Type B pancreatic cell (in vitro differentiated cells): Measurements from ENCODE around the gene PABPC3. TPM values are rescaled to one million over a fixed set of nuclear protein-coding genes. Genes with fewer than 3 reads are reported as not detected.
A peak's percentile ranks its signal among the peaks of the same experiment; 100 is the strongest.

ENCODE experiments used
- DNase-seq: peaks from one replicate; pipeline ENCODE4 v3.0.0; 2021; ENCODE audit warnings: mixed read lengths; ENCODE audit not compliant: unreplicated experiment; ENCODE audit errors: extremely low spot score
- H3K27ac Mint-ChIP-seq: 2 replicates; pipeline ENCODE4 v1.8.0; 2021; ENCODE audit warnings: mild to moderate bottlenecking, mixed read lengths
- H3K27me3 Mint-ChIP-seq: 2 replicates; pipeline ENCODE4 v1.8.0; 2021; ENCODE audit warnings: mixed read lengths
- H3K36me3 Mint-ChIP-seq: 2 replicates; pipeline ENCODE4 v1.8.0; 2021; ENCODE audit warnings: mixed read lengths
- H3K4me1 Mint-ChIP-seq: one replicate; pipeline ENCODE4 v1.8.0; 2021; ENCODE audit warnings: mixed read lengths; ENCODE audit not compliant: unreplicated experiment
- H3K4me3 Mint-ChIP-seq: 2 replicates; pipeline ENCODE4 v1.8.0; 2021; ENCODE audit warnings: mild to moderate bottlenecking, mixed read lengths
- H3K9me3 Mint-ChIP-seq: 2 replicates; pipeline ENCODE4 v1.8.0; 2021; ENCODE audit warnings: mixed read lengths
- CTCF ChIP-seq: fragments of 200-600 bp; sonication (generic); conservative IDR thresholded peaks from 2 replicates; pipeline ENCODE4 v1.5.0; 2021; ENCODE audit warnings: antibody characterized with exemption, mild to moderate bottlenecking
- total RNA-seq: library from RNA; stranded (reverse); gene quantifications from 2 replicates; pipeline ENCODE4 v1.2.1, GENCODE V29; 2021; ENCODE audit warnings: low replicate concordance

PABPC3 gene
- total RNA-seq, 1 donor from 2014 or later = 0.17 TPM

- Mint-ChIP-seq H3K9me3 (peaks cover 8% of the 10 kb centered on the region), H3K4me1 (peaks cover 5% of the 10 kb centered on the region), H3K27me3 (peaks cover 4% of the 10 kb centered on the region), H3K4me3 (no peak overlapping the region), H3K36me3 (no peaks in the 10 kb centered on the region), H3K27ac (no peak overlapping the region)
- DNase-seq = peak; percentile 63
- no peak for TF ChIP-seq CTCF
Measured at GRCh38 chr13:25117312-25117711, 21.4 kb downstream of the PABPC3 start.

- no peak for TF ChIP-seq CTCF
- Mint-ChIP-seq H3K27me3 (peaks cover 4% of the 10 kb centered on the region), H3K4me1 (peaks cover 5% of the 10 kb centered on the region), H3K4me3 (no peak overlapping the region), H3K9me3 (peaks cover 9% of the 10 kb centered on the region), H3K27ac (no peak overlapping the region), H3K36me3 (no peaks in the 10 kb centered on the region)
- peak; percentile 11 for DNase-seq
Measured at GRCh38 chr13:25118378-25118905, 22.5 kb downstream of the PABPC3 start.

GRCh38 chr13:25130944-25131343, 35.0 kb downstream of the PABPC3 start:
- Mint-ChIP-seq H3K4me1 (no peaks in the 10 kb centered on the region), H3K27me3 (peaks cover 28% of the 10 kb centered on the region), H3K4me3 (no peak overlapping the region), H3K27ac (no peak overlapping the region), H3K9me3 (peaks cover 8% of the 10 kb centered on the region), H3K36me3 (no peaks in the 10 kb centered on the region)
- TF ChIP-seq CTCF = no peak
- no peak for DNase-seq

- DNase-seq = no peak
- H3K4me1 Mint-ChIP-seq = peaks cover 4% of the 10 kb centered on the region
- H3K4me3 Mint-ChIP-seq = no peak overlapping the region
- H3K36me3 Mint-ChIP-seq = no peaks in the 10 kb centered on the region
- H3K27ac Mint-ChIP-seq = no peak overlapping the region
- H3K9me3 Mint-ChIP-seq = peaks cover 4% of the 10 kb centered on the region
- TF ChIP-seq CTCF = no peak
- H3K27me3 Mint-ChIP-seq = peaks cover 37% of the 10 kb centered on the region
Measured at GRCh38 chr13:25131881-25132420, 36.0 kb downstream of the PABPC3 start.

DNA sequence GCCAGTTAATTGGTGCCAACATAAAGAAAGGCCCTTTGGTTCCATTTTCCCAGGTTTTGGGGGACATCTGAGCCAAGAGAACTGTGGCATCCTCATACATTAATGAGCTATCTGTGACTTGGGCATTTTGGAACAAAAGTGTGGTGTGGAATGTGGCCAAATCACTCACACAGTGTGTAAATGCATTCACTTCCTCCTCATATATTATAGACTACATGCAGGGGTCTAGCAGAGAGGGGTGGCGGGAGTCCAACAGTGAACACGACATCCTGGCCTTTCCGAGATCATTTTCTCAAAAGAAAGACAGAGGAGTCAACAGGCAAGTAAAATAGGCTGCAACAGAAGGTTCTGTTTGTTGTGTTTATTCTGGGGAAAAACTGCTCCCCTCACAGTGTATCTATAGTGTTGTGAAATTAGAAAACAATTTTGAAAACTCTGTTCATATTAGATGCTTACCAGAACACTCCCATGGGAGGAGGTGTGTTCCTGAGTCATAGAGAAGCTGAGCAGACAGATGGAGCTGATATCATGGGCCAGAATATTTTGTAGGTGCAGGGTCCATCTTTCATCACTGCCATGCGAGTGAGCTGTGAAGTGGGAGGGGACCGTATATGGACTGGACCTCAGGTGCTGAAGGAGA, 36.9 kb downstream of the PABPC3 start:
- no peaks in the 10 kb centered on the region for H3K36me3 Mint-ChIP-seq
- no peak for TF ChIP-seq CTCF

More for the DNA sequence above, 36.9 kb downstream of the PABPC3 start:
- Mint-ChIP-seq H3K27me3 (peaks cover 46% of the 10 kb centered on the region), H3K9me3 (peaks cover 4% of the 10 kb centered on the region), H3K4me1 (peaks cover 11% of the 10 kb centered on the region), H3K27ac (no peak overlapping the region), H3K4me3 (no peak overlapping the region)
- no peak for DNase-seq
